ENCODE results near the gene CHDH.
A peak's percentile ranks its signal among the peaks of the same experiment; 100 is the strongest.

Gene CHDH

DNA sequence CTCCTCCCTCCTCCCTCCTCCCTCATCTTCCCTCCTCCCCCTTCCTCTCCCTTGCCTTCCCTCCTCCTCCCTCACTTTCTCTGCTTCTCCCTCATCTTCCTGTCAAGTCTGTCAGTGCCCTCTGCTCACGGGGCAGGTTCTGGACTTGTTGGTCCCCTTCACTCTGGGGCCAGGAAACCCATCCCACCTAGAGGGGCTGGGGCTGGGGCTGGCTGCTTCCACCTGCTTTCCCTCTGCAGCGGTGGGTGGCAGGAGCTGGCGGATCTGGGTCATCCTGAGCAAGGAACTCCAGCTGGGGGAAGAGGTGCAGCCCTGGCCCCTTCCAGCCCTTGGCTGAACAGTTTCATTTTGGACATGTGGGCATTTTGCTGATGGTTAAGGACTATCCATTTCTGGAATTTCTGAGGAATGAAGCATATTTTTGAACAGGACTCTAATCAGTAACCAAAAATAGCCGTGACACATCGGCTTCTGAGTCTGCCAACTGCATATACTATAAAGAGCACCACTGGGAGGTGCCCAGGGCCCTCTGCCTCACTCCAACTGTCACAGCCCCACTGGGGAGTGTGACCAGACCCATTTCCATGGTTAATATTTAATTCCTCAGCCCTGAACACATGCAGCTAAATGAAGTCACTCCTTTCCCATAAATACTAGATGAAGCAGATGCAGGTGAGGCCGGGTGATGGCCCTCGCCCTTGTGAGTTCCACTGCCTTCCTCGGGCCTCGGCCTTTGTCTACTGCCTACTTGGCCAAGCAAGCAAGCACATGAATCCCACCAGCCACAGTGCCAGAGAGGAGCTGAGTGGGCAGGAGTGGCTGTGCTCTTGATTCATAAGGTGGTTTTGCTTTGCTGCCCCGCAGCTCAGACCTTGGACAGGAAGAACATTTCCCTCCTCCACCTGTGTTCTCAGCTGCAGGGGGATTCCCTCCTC, 39.8 kb downstream of the CHDH start:
- DNase-seq = no peak

DNA sequence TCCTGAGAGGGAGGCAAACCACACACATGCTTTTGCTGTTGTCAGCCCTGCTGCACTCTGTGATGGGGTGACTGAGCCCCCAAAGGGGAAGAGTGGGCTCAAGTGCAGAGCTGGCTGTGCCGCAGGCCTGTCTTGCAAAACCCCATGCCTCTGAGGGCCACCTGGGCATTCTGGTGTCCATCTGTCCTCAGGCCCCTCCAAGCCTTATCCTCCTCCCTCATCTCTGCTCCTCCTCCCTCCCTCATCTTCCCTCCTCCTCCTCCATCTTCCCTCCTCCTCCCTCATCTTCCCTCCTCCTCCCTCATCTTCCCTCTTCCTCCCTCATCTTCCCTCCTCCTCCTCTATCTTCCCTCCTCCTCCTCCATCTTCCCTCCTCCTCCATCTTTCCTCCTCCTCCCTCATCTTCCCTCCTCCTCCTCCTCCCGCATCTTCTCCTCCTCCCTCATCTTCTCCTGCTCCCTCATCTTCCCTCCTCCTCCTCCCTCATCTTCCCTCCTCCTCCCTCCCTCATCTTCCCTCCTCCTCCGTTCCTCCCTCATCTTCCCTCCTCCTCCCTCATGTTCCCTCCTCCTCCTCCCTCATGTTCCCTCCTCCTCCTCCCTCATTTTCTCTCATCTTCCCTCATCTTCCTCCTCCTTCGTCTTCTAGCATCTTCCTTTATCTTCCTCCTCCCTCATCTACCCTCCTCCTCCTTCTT, 40.6 kb downstream of the CHDH start:
- DNase-seq = no peak

GRCh38 chr3:53804697-53805462, 41.3 kb downstream of the CHDH start:
- DNase-seq = no peak

- no peak for DNase-seq
These were observed 42.2 kb downstream of the CHDH start for GRCh38 chr3:53803816-53804695.

- DNase-seq = no peak
These were observed 42.9 kb downstream of the CHDH start for GRCh38 chr3:53803124-53803815.

DNA sequence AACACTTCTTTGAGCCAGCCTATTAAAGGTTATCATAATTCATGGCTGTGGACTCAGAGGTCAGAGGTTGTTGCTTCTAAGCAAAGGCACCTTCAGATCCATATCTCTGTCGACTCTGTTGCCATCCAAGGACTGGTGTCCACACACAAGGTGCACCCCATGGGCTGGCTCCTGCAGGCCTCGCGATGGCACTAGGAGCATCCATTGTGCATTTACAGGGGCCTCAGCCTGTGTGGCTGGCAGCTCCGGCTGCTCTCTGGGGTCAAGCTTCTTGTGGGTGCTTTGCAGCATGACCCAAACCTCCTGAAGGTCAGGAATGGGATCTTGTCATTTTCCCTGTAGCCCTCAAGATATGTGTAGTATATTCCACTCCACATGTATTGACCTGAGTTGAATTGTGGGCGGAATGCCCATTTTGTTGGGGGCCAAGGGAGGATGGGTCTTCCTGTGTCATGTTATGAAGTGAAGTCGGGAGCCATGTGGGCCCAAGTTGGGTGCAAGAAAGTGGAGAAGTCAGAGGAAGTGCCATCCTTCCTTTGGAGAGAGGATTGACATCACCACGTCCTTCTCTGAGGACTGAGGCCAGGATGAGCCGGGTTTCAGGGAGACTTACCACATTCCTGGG, 43.9 kb downstream of the CHDH start:
- DNase-seq = no peak

GRCh38 chr3:53801319-53801718, 44.9 kb downstream of the CHDH start:
- DNase-seq = no peak

DNA sequence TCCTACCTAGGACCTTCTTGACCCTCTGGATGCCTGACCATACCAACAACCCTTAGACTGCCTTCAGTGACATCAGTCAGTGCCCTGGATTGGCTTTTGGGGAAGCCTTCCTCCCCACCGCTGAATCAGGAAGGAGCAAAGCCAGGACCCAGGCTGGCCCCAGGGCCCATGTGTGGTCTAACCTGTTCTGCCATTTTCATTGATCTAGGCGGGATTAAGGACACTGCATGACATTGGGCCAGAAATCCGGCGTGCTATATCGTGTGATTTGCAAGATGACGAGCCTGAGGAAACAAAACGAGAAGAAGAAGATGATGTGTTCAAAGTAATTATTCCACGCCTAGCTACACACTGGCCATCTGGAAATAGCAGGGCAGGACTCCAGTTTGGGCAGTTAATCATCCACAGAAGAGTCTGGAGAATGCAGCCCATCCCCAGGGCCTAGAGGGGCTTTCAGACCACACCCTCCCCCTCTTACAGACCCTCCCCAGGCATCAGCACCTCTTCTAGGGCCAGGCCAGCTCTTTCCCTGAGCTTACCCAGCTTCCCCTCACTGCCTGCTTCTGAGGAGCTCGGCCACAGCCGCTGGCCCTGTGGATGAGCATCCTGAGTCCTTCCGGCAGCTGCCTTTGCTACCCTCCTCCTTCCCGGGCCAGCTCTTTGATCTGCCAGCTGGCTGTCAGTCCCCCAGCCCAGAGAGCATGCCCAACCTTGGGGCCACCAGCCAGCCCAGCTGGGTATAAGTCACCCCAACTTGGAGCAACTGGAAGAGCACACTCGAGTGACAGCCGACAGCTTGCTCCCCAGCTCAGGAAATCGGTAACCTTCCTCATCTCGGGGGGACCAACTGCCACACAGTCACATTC, 45.9 kb downstream of the CHDH start:
- no peak for DNase-seq

DNA sequence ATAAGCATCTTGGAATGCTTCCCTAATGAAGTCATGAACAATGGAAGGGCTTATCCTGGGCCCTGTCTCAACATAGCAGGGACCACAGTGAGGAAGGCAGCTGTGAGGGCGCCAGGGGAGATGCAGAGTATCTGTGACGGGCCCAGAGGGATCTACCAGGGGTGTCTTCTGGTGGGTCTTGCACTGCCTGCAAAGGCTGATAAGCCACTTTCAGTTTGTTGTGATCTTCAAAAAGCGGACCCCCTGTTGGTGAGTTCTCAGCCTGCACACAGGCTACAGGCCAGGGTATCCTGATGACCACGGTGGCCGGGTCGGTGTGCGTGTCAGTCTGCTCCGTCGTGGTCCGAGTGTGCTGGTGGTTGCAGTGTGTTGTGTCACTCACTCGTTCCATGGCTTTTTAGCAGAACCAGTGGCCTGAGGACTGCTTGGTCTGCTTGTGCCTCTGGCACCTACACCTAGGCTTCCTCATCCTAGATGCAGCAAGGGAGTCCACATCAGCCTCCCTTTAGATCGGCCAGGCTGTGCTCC, 46.8 kb downstream of the CHDH start:
- DNase-seq = no peak

DNA sequence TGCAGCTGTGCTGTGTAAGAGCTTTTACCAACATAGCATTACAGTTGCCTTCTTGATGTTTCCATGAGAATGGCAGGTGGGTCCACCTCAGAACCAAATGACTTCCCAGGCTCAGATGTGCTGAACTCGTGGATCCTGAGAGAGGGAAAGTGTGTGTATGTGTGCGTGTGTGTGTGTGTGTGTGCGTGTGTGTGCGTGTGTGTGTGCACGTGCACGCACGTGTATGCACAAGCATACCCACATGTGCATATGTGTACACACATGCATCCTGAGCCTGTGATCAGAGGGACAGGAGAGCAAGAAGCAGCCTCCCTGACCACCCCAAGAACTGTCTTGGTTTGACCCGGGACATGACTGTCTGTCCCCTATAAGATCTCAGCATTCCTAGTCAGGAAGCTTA, 48.1 kb downstream of the CHDH start:
- DNase-seq = no peak

- peak; percentile 14 to 56 for DNase-seq
These were observed 50.2 kb downstream of the CHDH start for GRCh38 chr3:53795789-53796560.

DNA sequence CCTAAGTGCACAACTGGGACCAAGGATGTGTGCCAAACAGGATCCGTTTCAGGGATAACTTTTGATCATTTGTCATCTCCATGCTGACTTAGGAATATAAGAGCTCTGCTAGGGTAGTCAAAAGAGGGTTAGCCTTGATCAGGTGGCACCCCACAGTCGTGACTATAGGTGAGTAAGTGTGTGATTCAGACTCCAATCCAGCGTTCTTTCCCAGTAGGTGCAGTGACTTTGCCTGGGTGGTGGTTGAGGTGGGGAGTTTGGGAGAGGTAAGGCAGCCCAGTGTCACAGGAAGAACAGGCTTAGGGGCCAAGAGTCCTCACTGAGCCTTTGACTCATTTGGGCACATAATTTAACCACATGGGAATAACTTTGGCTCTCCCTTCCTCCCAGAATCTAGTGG, 51.0 kb downstream of the CHDH start:
- no peak for DNase-seq

GRCh38 chr3:53794597-53794996, 51.6 kb downstream of the CHDH start:
- no peak for DNase-seq

GRCh38 chr3:53792866-53793265, 53.4 kb downstream of the CHDH start:
- DNase-seq = no peak

DNA sequence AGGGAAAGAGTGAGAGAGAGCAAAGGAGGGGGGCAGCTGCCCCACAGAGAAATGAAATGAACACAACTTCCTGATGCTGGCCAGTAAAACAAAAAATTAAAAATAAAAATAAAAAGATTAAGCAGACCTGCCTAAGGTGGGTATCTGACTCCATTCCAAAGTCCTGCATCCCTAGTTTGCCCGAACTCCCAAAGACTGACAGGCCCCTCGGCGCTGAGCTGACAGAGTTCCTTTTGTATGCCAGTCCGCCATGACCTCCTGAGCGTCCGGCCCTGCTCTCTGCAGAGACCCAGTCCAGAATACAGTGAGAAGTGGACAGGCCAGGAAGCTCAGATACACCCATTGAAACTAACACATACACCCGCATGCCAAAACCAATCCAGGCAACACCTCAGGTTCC, 54.9 kb downstream of the CHDH start:
- no peak for DNase-seq

- no peak for DNase-seq
These were observed 55.7 kb downstream of the CHDH start for GRCh38 chr3:53790470-53790869.

GRCh38 chr3:53789459-53789858, 56.8 kb downstream of the CHDH start:
- no peak for DNase-seq

DNA sequence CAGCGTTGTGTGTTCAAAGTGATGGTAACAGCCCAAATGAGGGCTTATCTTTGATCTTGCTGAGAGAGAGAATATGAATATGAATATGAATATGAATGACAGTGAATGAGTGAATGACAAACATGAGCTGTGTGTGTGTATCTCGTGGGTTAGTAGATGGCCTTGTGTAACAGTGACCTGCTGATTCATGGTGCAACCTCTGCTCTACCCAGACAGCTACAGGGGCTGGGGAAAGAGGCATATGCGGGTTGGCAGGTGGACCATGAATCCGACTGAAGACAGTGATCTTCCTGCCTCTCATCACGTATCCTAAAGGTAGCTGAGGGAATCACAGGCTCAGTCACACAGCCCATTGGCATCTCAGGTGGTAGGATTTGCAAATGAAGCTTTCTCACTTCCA, 58.2 kb downstream of the CHDH start:
- DNase-seq = no peak

DNA sequence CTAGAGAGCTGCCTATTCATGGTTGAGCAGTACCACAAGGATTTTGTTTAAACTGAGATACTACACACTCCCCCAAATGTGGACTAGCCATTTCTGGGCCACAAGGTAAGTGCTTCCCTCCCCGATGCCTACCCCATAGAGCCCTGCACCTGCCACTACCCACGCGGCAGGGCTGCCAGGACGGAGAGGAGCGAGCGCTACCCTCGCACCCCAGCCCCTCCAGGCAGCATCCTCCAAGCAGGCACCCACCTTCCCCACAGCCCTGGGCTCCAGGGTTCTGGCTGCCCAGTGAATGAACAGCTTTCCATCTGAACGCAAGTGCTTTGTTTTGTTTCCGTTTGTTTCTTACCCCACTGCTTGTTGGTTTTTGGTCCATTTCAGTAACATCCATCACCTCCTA, 59.2 kb downstream of the CHDH start:
- DNase-seq = no peak

Data from hippocampal formation (tissue), 2 donors.